ENCODE results near the gene CEACAM7.

GRCh38 chr19:41690801-41691065 is 2.7 kb upstream of the CEACAM7 start:
- TF ChIP-seq EGR1 (IDR thresholded peaks at IDR 0.05) = no peak
- TF ChIP-seq RAD21 (IDR thresholded peaks at IDR 0.05; ENCODE audit: low read depth) = no peak
- TF ChIP-seq MAX (IDR thresholded peaks at IDR 0.05) = no peak
- no peak for TF ChIP-seq EP300 (IDR thresholded peaks at IDR 0.05; ENCODE audit: borderline replicate concordance)
- no peak for TF ChIP-seq TCF12 (IDR thresholded peaks at IDR 0.05; ENCODE audit: low read depth)
- no peak for TF ChIP-seq NFIC (IDR thresholded peaks at IDR 0.05)
- no peak for TF ChIP-seq REST (IDR thresholded peaks at IDR 0.05; ENCODE audit: low read depth)
- no peak for TF ChIP-seq CEBPB (IDR thresholded peaks at IDR 0.05)
